Colonic mucosa (tissue), 4 donors: ENCODE measurements around the gene PDE10A. TPM values are rescaled to one million over a fixed set of nuclear protein-coding genes. Genes with fewer than 3 reads are reported as not detected.

Experiments
- DNase-seq: peaks from one replicate; pipeline ENCODE4 v3.0.0-alpha.2; 2020
- H3K27ac ChIP-seq: fragments of 200-600 bp; one replicate; pipeline ENCODE4 v1.8.0; 2021
- H3K27me3 ChIP-seq: fragments of 200-600 bp; one replicate; pipeline ENCODE4 v1.8.0; 2021
- H3K36me3 ChIP-seq: fragments of 200-600 bp; one replicate; pipeline ENCODE4 v1.8.0; 2021
- H3K4me1 ChIP-seq: fragments of 200-600 bp; one replicate; pipeline ENCODE4 v1.8.0; 2021; ENCODE audit warnings: mild to moderate bottlenecking
- H3K4me3 ChIP-seq: fragments of 200-600 bp; one replicate; pipeline ENCODE4 v1.8.0; 2021
- H3K9ac ChIP-seq, 2 donors: one replicate each; pipeline ENCODE4 v1.7.0; 2013; ENCODE audit warnings: control low read depth in 2 of 2, low read depth in 2 of 2, low read length in 2 of 2
- H3K9me3 ChIP-seq: fragments of 200-600 bp; one replicate; pipeline ENCODE4 v1.8.0; 2021
- intact Hi-C: fragments of 100-400 bp; cut with DNase I; formaldehyde crosslinking; loops from one replicate; pipeline ENCODE4 v1.14.1; 2022
- total RNA-seq, 2 donors: library from RNA; stranded (reverse); fragmentation: NEBNext Ultra II Directional in 1 of 2; extraction: Animal tissue kit (Norgen Biotek cat#: 25700) in 1 of 2; gene quantifications; one replicate each; pipeline ENCODE4 v1.2.1, GENCODE V29; 2021
- TF ChIP-seq, protein P1 (sequence below): fragments of 200-600 bp; IDR thresholded peaks from one replicate; pipeline ENCODE4 v1.8.0; 2022; ENCODE audit warnings: antibody characterized with exemption, mild to moderate bottlenecking
- donor health status: healthy.
- donor health status: DM: no; HTN: no; CAD: no.
- donor health status: DM: no; HTN: no; CAD: no.

Gene PDE10A
- total RNA-seq, 2 donors from 2014 or later, result 0.37 to 3.4 TPM

GRCh38 chr6:165677091-165677490, 14.1 kb upstream of the PDE10A start:
- Histone ChIP-seq H3K4me3 (no peak overlapping the region), H3K9ac (no peak overlapping the region), H3K36me3 (no peaks in the 10 kb centered on the region), H3K4me1 (no peaks in the 10 kb centered on the region), H3K9me3 (no peaks in the 10 kb centered on the region), H3K27ac (no peak overlapping the region), H3K27me3 (no peaks in the 10 kb centered on the region)
- TF ChIP-seq, protein P1, sequence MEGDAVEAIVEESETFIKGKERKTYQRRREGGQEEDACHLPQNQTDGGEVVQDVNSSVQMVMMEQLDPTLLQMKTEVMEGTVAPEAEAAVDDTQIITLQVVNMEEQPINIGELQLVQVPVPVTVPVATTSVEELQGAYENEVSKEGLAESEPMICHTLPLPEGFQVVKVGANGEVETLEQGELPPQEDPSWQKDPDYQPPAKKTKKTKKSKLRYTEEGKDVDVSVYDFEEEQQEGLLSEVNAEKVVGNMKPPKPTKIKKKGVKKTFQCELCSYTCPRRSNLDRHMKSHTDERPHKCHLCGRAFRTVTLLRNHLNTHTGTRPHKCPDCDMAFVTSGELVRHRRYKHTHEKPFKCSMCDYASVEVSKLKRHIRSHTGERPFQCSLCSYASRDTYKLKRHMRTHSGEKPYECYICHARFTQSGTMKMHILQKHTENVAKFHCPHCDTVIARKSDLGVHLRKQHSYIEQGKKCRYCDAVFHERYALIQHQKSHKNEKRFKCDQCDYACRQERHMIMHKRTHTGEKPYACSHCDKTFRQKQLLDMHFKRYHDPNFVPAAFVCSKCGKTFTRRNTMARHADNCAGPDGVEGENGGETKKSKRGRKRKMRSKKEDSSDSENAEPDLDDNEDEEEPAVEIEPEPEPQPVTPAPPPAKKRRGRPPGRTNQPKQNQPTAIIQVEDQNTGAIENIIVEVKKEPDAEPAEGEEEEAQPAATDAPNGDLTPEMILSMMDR, result no peak
- intact Hi-C loops, result no loop called here
- DNase-seq, result no peak

DNA sequence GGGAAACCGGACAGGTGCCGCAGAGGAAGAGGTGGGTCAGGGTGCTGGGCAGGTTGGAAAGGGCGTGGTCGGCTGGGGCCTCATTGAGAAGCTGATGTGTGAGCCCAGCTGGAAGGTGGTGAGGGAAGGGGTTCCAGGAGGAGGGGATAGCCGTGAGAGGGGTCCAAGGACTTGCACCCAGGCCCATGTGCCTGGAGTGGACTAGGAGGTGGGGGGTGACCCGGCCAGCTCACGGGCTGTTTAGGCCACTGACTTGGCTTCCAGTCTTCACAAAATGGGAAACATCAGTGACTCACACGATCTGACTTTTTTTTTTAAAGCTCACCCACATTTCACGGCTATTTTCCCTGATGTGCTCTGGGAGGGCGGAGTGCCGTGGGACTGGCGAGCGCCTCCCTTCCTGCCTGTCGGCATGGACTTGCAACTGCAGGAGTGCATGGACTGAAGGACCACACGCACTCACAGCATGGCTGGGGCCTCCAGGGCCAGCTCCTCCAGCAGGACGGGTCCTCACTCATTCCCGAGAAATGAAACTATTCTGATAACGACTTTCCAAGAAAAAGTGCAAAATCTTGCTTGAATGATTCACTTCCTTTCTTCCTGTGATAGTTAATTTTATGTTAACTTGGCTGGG, 13.5 kb upstream of the PDE10A start:
- intact Hi-C loops, result no loop called here
- DNase-seq, result no peak

GRCh38 chr6:165675120-165675519, 12.1 kb upstream of the PDE10A start:
- intact Hi-C loops, result no loop called here
- TF ChIP-seq, protein P1, result no peak

More for the DNA sequence above, 13.5 kb upstream of the PDE10A start:
- no peak overlapping the region for H3K27ac ChIP-seq
- no peak overlapping the region for H3K9ac ChIP-seq
- no peaks in the 10 kb centered on the region for H3K27me3 ChIP-seq
- no peaks in the 10 kb centered on the region for H3K9me3 ChIP-seq
- H3K4me1 ChIP-seq, result no peaks in the 10 kb centered on the region
- no peak overlapping the region for H3K4me3 ChIP-seq
- TF ChIP-seq, protein P1, result no peak
- H3K36me3 ChIP-seq, result no peaks in the 10 kb centered on the region

GRCh38 chr6:165674155-165675029, 11.4 kb upstream of the PDE10A start:
- H3K27me3 ChIP-seq, result no peaks in the 10 kb centered on the region
- no peak for DNase-seq
- intact Hi-C loops, result no loop called here

More at GRCh38 chr6:165675120-165675519, 12.1 kb upstream of the PDE10A start:
- DNase-seq, result no peak
- H3K27me3 ChIP-seq, result no peaks in the 10 kb centered on the region
- H3K4me1 ChIP-seq, result no peaks in the 10 kb centered on the region
- H3K9me3 ChIP-seq, result no peaks in the 10 kb centered on the region
- H3K9ac ChIP-seq, result no peak overlapping the region
- H3K27ac ChIP-seq, result no peak overlapping the region
- H3K4me3 ChIP-seq, result no peak overlapping the region
- H3K36me3 ChIP-seq, result no peaks in the 10 kb centered on the region

GRCh38 chr6:165671222-165671768, 8.3 kb upstream of the PDE10A start:
- Histone ChIP-seq H3K9ac (no peak overlapping the region), H3K27me3 (no peaks in the 10 kb centered on the region), H3K36me3 (no peaks in the 10 kb centered on the region), H3K4me3 (no peak overlapping the region), H3K27ac (no peak overlapping the region), H3K9me3 (no peaks in the 10 kb centered on the region), H3K4me1 (no peaks in the 10 kb centered on the region)
- TF ChIP-seq, protein P1, result no peak
- no peak for DNase-seq
- intact Hi-C loops, result no loop called here

More at GRCh38 chr6:165674155-165675029, 11.4 kb upstream of the PDE10A start:
- Histone ChIP-seq H3K9me3 (no peaks in the 10 kb centered on the region), H3K9ac (no peak overlapping the region), H3K4me1 (no peaks in the 10 kb centered on the region), H3K36me3 (no peaks in the 10 kb centered on the region), H3K4me3 (no peak overlapping the region), H3K27ac (no peak overlapping the region)
- TF ChIP-seq, protein P1, result no peak
